GM12878 (cell line): Measurements from ENCODE around the gene ARHGAP15.

Source experiments
- EZH2 ChIP-seq: IDR thresholded peaks from 2 replicates; pipeline ENCODE4 v1.6.1; 2012; ENCODE audit warnings: low read depth, mild to moderate bottlenecking, control low read depth, inconsistent platforms, low read length, borderline replicate concordance; ENCODE audit not compliant: control insufficient read depth
- HDAC2 ChIP-seq: fragments of 200-600 bp; sonication (generic); IDR thresholded peaks from 2 replicates; pipeline ENCODE4 v1.6.1; 2017
- MXI1 ChIP-seq: fragments of 150-350 bp; IDR thresholded peaks from 2 replicates; pipeline ENCODE4 v1.6.1; 2011; ENCODE audit warnings: low read depth, mild to moderate bottlenecking, inconsistent platforms, low read length, improper control_type of control experiment
- NBN ChIP-seq: fragments of 450-650 bp; IDR thresholded peaks from 2 replicates; pipeline ENCODE4 v1.6.1; 2016
- POLR2A ChIP-seq: IDR thresholded peaks from 2 replicates; pipeline ENCODE4 v1.6.1; 2011; ENCODE audit warnings: low read depth, mild to moderate bottlenecking, low read length
- POLR2AphosphoS5 ChIP-seq: IDR thresholded peaks from 2 replicates; pipeline ENCODE4 v1.6.1; 2011; ENCODE audit warnings: mild to moderate bottlenecking, low read length, inconsistent platforms
- SP1 ChIP-seq: IDR thresholded peaks from one replicate; pipeline ENCODE4 v1.6.1; 2011; ENCODE audit warnings: low read depth, low read length
- STAT1 ChIP-seq: fragments of 450-650 bp; conservative IDR thresholded peaks from 2 replicates; pipeline ENCODE4 v1.6.1; 2014; ENCODE audit warnings: antibody characterized with exemption, mild to moderate bottlenecking
- YY1 ChIP-seq: IDR thresholded peaks from 2 replicates; pipeline ENCODE4 v1.6.1; 2011; ENCODE audit warnings: low read depth, mild to moderate bottlenecking, low read length
- ZNF592 ChIP-seq: fragments of 450-650 bp; IDR thresholded peaks from 2 replicates; pipeline ENCODE4 v1.6.1; 2017; ENCODE audit warnings: mild to moderate bottlenecking, moderate library complexity

GRCh38 chr2:143397884-143398614, 268.8 kb downstream of the ARHGAP15 start:
- TF ChIP-seq EZH2 (no peak), HDAC2 (no peak), POLR2AphosphoS5 (no peak), SP1 (no peak), MXI1 (no peak), STAT1 (no peak), YY1 (no peak), ZNF592 (no peak), POLR2A (no peak), NBN (no peak)
